A673 (cell line): Measurements from ENCODE around the gene CAMK1D.
"Not testable (repeated sequence)": the region's sequence is repeated elsewhere in the genome, so short reads cannot be mapped to it uniquely, and the experiment has no call there.

ENCODE experiments used
- EZH2 ChIP-seq: fragments of 200-600 bp; sonication (generic); IDR thresholded peaks from 2 replicates; pipeline ENCODE4 v1.6.1; 2017; ENCODE audit warnings: borderline replicate concordance, low read depth, mild to moderate bottlenecking, mixed read lengths, antibody characterized with exemption, low read length; ENCODE audit not compliant: poor library complexity, severe bottlenecking
- TF ChIP-seq, protein P1 (sequence below): fragments of 300-800, 200-600 bp; sonication (generic); conservative IDR thresholded peaks from 2 replicates; pipeline ENCODE4 v1.5.1; 2017; ENCODE audit warnings: low read depth, mild to moderate bottlenecking, antibody characterized with exemption, low read length, moderate library complexity, mixed read lengths

DNA sequence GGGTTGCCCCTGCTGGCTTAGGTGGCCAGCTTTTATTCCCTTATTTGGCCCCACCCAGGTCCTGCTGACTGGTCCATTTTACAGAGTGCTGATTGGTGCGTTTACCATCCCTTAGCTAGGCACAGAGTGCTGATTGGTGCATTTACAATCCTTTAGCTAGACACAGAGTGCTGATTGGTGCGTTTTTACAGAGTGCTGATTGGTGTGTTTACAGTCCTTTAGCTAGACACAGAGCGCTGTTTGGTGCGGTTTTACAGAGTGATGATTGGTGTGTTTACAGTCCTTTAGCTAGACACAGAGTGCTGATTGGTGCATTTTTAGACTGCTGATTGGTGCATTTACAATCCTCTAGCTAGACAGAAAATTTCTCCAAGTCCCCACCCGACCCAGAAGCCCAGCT lies 39.6 kb upstream of the CAMK1D start:
- TF ChIP-seq, protein P1, sequence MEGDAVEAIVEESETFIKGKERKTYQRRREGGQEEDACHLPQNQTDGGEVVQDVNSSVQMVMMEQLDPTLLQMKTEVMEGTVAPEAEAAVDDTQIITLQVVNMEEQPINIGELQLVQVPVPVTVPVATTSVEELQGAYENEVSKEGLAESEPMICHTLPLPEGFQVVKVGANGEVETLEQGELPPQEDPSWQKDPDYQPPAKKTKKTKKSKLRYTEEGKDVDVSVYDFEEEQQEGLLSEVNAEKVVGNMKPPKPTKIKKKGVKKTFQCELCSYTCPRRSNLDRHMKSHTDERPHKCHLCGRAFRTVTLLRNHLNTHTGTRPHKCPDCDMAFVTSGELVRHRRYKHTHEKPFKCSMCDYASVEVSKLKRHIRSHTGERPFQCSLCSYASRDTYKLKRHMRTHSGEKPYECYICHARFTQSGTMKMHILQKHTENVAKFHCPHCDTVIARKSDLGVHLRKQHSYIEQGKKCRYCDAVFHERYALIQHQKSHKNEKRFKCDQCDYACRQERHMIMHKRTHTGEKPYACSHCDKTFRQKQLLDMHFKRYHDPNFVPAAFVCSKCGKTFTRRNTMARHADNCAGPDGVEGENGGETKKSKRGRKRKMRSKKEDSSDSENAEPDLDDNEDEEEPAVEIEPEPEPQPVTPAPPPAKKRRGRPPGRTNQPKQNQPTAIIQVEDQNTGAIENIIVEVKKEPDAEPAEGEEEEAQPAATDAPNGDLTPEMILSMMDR = not testable (repeated sequence)
- TF ChIP-seq EZH2 = not testable (repeated sequence)
